ENCODE measurements around the gene MDM2.

MDM2 gene

GRCh38 chr12:68855111-68855510, 47.1 kb downstream of the MDM2 start:
- no peak for DNase-seq

DNA sequence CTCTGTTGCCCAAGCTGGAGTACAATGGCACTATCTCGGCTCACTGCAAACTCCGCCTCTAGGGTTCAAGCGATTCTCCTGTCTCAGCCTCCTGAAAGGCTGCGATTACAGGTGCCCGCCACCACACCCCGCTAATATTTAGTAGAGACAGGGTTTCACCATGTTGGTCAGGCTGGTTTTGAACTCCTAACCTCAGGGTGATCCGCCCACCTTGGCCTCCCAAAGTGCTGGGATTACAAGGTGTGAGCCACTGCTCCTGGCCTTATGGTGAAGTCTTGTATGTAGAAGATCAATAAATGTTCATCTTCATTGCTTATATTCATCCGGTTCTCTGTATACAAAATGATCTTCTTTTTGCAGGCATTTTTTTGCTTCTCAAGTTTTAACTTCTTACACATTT, 47.8 kb downstream of the MDM2 start:
- no peak for DNase-seq

GRCh38 chr12:68856510-68856909, 48.5 kb downstream of the MDM2 start:
- DNase-seq: no peak

DNA sequence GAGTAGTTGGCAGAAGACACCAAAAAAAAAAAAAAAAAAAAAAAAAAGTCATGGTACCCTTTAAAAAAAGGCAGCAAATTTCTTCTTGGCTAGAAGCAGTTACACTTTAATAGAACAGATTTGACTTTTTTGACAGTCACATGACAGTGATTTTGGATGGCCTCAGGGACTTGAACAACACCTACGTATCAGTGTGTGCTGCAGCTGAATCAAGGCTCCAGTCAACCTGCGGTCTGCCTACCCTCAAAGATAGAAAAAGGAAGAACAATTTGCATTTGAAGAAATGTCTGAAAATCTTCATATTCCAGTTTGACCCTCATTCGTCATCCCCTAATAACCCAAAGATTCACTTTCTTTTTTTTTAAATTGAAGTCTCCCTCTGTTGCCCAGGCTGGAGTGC, 53.9 kb downstream of the MDM2 start:
- no peak for DNase-seq

GRCh38 chr12:68863109-68863770, 55.3 kb downstream of the MDM2 start:
- DNase-seq: no peak

GRCh38 chr12:68863886-68864454, 56.0 kb downstream of the MDM2 start:
- peak; percentile 25 to 76 (median 71) for DNase-seq

GRCh38 chr12:68864604-68865003, 56.6 kb downstream of the MDM2 start:
- no peak for DNase-seq

GRCh38 chr12:68865399-68866164, 57.6 kb downstream of the MDM2 start:
- DNase-seq: no peak

DNA sequence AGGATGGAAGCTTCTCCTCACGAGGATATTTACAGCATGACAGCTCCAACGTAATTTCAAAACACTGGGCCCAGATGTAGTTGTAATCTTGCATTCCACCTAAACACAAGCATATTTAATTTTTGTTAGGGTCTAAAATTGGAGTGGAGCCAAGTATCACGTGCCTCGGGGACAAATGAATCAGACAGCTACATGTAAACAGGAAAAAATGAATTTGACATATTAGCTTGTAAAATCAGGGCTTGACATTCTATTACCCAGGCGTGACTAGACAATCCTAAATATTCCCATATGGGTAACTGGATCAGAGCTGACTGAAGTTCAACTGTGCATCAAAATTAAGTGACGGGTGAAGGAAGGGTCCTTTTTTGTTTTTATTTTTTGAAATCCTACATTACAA, 59.0 kb downstream of the MDM2 start:
- peak in 1 of 3 experiments; percentile 53 for DNase-seq

- DNase-seq: no peak
Measured at GRCh38 chr12:68867606-68868005, 59.6 kb downstream of the MDM2 start.

- no peak for DNase-seq
Measured at GRCh38 chr12:68868043-68868790, 60.2 kb downstream of the MDM2 start.

DNA sequence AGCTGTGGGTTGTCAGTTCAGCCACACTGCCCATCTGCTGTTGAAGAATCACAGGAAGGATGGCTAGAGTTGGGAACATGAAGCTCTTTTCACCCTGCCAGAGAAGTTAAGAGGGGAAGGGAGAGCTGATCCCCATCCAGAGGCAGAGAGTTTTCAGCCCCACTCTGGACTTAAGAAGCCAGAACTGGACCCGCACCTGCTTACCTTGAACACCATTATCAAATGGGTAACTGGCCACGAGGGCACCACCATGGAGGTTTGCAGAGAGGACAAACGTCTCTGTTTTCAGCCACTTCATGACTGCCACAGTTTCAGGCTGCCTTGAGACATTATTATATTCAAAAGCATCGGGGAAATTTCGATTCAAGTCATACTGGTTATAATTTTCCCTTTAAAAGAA, 62.0 kb downstream of the MDM2 start:
- DNase-seq: no peak

DNA sequence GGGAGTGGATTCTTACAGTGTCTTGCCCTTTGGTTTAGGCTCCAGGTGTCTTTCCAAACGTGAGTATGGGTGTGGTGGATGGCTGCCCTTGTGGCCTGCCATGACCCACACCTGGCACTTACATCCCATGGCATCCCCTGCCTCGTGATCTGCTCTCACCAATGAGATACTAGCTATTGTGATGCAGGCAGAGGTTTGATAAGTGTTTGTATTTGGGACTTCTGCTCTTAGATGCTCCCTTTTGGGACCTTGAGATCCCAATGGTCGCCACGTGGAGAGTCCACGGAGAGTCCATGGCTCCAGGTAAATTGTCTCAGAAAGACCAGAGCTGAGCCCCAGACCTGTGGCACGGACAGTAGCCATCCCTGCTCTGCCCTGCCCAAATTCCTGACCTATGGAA, 62.5 kb downstream of the MDM2 start:
- no peak for DNase-seq

- DNase-seq: no peak
Measured at GRCh38 chr12:68871396-68871795, 63.4 kb downstream of the MDM2 start.

GRCh38 chr12:68871921-68872320, 63.9 kb downstream of the MDM2 start:
- peak in 1 of 3 experiments; percentile 11 for DNase-seq

- no peak for DNase-seq
Measured at GRCh38 chr12:68873316-68873715, 65.3 kb downstream of the MDM2 start.

DNA sequence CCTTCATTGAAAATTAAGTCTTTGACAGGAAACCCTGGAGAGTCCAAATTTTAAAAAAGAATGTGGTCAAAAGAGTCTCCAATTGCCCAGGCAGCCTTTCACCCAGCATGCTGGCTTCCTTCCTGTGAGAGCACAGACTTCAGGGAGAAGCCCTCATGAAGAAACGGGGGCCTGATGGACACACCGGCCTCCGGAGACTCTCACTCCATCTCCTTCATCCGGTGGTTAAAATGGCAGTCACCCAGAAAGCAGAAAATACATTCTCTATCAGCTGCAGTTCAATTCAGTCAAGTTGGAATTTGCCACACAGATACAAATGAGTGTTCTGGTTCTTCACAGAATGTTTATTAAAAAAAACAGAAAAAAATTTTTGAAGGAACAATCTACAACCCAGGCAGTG, 68.5 kb downstream of the MDM2 start:
- no peak for DNase-seq

DNA sequence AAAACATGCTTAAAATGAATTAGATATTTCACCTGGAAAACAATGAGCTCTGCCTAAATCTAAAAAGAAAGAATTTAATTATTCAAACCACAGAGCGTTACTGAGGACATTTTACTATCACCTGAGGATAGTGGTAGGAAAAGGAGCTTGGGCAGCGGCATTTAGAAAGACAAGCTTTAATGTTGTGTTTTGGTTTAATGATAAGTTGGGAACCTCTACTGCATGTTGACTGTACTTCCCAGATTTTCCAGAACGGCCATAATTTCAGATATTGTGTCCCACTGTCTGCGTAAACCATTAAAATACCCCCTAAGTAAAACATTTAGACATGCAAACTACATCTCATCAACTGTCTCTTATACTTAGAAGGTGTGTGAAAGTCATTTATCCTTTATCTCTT, 69.6 kb downstream of the MDM2 start:
- no peak for DNase-seq

DNA sequence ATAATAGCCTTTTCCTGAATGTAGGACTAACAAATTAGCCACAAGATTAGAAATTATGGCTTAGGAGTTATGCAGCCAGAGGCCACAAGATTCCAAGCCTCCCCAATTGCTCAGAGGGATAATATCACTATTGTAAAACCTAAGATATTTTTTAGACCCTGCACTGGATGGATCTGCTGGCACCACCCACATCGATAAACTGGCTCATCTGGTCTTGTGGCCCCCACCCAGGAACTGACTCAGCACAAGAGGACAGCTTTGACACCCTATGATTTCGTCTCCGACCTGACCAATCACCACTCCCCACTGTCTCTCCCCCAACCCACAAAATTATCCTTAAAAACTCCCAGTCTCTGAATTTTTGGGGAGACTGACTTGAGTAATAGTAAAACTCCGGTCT, 70.3 kb downstream of the MDM2 start:
- no peak for DNase-seq

DNA sequence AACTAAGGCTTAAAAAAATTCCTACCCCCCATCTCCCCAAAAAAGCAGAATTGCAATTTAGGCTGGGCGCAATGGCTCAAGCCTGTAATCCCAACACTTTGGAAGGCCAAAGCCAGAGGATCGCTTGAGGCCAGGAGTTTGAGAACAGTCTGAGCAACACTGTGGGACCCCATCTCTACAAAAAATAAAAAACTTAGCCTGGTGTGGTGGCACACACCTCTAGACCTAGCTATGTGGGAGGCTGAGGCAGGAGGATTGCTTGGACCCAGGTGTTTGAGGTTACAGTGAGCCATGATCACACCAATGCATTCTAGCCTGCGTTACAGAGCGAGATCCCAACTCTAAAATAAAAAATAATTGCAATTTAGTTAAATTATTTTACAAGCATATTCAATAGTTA, 70.9 kb downstream of the MDM2 start:
- DNase-seq: no peak

DNA sequence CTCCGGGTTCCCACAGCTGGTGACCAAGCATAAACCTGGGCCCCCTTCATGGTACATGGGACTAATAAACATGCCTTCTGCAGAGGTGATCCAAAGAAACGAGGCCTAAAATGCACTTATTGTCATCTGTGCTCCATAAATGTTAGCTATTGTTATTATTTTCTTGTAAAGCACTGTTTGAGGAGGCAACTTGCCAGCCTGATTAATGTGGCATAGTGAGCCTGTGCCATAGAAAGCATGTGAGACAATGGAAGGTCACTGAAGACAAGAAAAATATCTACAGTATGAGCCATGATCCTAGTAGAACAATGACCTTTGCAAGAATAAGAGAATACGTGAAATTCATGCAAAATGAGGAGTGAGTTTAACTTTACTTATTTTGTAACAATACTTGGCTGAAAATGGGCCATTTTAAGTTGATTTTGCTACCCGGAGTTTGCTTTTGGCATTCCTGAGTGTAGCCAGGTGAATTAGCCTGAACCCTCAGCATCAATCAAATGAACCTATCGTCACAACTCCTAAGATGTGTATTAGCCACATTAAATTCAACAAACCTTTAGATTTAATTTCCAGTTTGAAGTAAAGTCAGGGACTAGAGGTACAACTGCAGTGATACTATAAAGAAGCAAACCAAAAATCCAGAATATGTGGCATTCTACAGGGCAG, 72.8 kb downstream of the MDM2 start:
- DNase-seq: no peak

GRCh38 chr12:68882251-68882964, 74.4 kb downstream of the MDM2 start:
- no peak for DNase-seq
